Osteoblast (primary cell): ENCODE results near the gene RGS18. TPM values are rescaled to one million over a fixed set of nuclear protein-coding genes. Genes with fewer than 3 reads are reported as not detected.

Experiments
- DNase-seq: peaks from one replicate; pipeline ENCODE4 v3.0.0; 2011; ENCODE audit warnings: low spot score, mixed read lengths; ENCODE audit not compliant: insufficient read length; ENCODE audit errors: missing footprints
- H2AFZ ChIP-seq: 2 replicates; pipeline ENCODE4 v1.6.0; 2011; ENCODE audit warnings: mild to moderate bottlenecking, low read length
- H3K27ac ChIP-seq: 2 replicates; pipeline ENCODE4 v1.5.1; 2011; ENCODE audit warnings: mild to moderate bottlenecking, low read depth, low read length, moderate library complexity
- H3K27me3 ChIP-seq: 2 replicates; pipeline ENCODE4 v1.6.0; 2012; ENCODE audit warnings: mild to moderate bottlenecking, control low read depth, inconsistent platforms, low read length, moderate library complexity; ENCODE audit not compliant: insufficient read depth
- H3K36me3 ChIP-seq: 2 replicates; pipeline ENCODE4 v1.5.1; 2011; ENCODE audit warnings: mild to moderate bottlenecking, low read length, control low read depth, moderate library complexity; ENCODE audit not compliant: insufficient read depth
- H3K4me1 ChIP-seq: 2 replicates; pipeline ENCODE4 v1.5.1; 2011; ENCODE audit warnings: mild to moderate bottlenecking, low read length, control low read depth, moderate library complexity; ENCODE audit not compliant: insufficient read depth
- H3K4me2 ChIP-seq: 2 replicates; pipeline ENCODE4 v1.6.0; 2011; ENCODE audit warnings: mild to moderate bottlenecking, low read length; ENCODE audit not compliant: insufficient read depth
- H3K4me3 ChIP-seq: fragments of 200-600 bp; sonication (generic); 3 replicates; pipeline ENCODE4 v1.5.1; 2012; ENCODE audit warnings: mild to moderate bottlenecking, low read length, inconsistent platforms; ENCODE audit not compliant: insufficient read depth
- H3K79me2 ChIP-seq: 2 replicates; pipeline ENCODE4 v1.6.0; 2012; ENCODE audit warnings: mild to moderate bottlenecking, low read length, control low read depth, inconsistent platforms; ENCODE audit not compliant: insufficient read depth
- H3K9me3 ChIP-seq: 2 replicates; pipeline ENCODE4 v1.5.1; 2011; ENCODE audit warnings: low read depth, low read length, control low read depth
- H4K20me1 ChIP-seq: 2 replicates; pipeline ENCODE4 v1.6.0; 2012; ENCODE audit warnings: mild to moderate bottlenecking, low read length, control low read depth; ENCODE audit not compliant: insufficient read depth
- CTCF ChIP-seq: IDR thresholded peaks from 2 replicates; pipeline ENCODE4 v1.5.1; 2011; ENCODE audit warnings: mild to moderate bottlenecking, low read depth, low read length, moderate library complexity; ENCODE audit errors: extremely low read depth
- total RNA-seq: library from RNA; depleted of rRNA; stranded (reverse); fragments of >200 nt; gene quantifications from 2 replicates; pipeline ENCODE4 v1.2.3, GENCODE V29; 2012

RGS18 gene
- total RNA-seq, 1 donor, result 0.36 TPM

DNA sequence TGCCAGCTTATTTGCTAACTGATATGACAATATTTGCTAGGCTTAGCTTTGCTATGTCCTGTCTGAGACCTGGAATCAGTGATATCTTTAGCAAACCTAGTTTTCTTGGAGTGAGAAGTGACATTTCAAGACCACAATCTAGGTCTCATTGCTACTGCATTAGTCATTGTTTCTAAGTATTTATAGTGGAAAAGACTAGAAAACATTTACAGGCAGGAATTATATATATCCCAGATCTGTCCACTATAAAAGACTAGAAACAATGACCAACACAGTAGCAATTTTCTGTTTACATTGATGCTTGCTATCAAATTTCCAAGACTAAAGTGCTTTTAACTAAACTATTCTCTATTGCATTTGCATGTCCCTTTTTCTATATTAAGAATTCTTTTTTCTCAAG is 5.0 kb upstream of the RGS18 start:
- H3K79me2 ChIP-seq, result no peaks in the 10 kb centered on the region
- H3K27ac ChIP-seq, result no peak overlapping the region
- H3K4me1 ChIP-seq, result no peaks in the 10 kb centered on the region
- no peaks in the 10 kb centered on the region for H4K20me1 ChIP-seq
- no peak for DNase-seq
- no peak overlapping the region for H2AFZ ChIP-seq
- TF ChIP-seq CTCF, result no peak
- H3K36me3 ChIP-seq, result no peaks in the 10 kb centered on the region
- H3K27me3 ChIP-seq, result no peaks in the 10 kb centered on the region
- no peaks in the 10 kb centered on the region for H3K9me3 ChIP-seq
- no peak overlapping the region for H3K4me3 ChIP-seq
- no peak overlapping the region for H3K4me2 ChIP-seq

- Histone ChIP-seq H2AFZ (no peak overlapping the region), H3K36me3 (no peaks in the 10 kb centered on the region), H3K4me2 (no peak overlapping the region), H3K27me3 (no peaks in the 10 kb centered on the region), H4K20me1 (no peaks in the 10 kb centered on the region), H3K9me3 (no peaks in the 10 kb centered on the region), H3K4me1 (no peaks in the 10 kb centered on the region), H3K4me3 (no peak overlapping the region), H3K27ac (no peak overlapping the region), H3K79me2 (no peaks in the 10 kb centered on the region)
- no peak for TF ChIP-seq CTCF
- no peak for DNase-seq
These were observed 1.2 kb upstream of the RGS18 start for GRCh38 chr1:192157067-192157466.

- Histone ChIP-seq H3K36me3 (no peaks in the 10 kb centered on the region), H3K9me3 (no peaks in the 10 kb centered on the region), H3K4me1 (no peaks in the 10 kb centered on the region), H4K20me1 (no peaks in the 10 kb centered on the region), H3K27ac (no peak overlapping the region), H3K79me2 (no peaks in the 10 kb centered on the region), H3K4me2 (no peak overlapping the region), H2AFZ (no peak overlapping the region), H3K4me3 (no peak overlapping the region), H3K27me3 (no peaks in the 10 kb centered on the region)
- TF ChIP-seq CTCF, result no peak
- no peak for DNase-seq
These were observed 752 bp downstream of the RGS18 start for GRCh38 chr1:192159014-192159413.

DNA sequence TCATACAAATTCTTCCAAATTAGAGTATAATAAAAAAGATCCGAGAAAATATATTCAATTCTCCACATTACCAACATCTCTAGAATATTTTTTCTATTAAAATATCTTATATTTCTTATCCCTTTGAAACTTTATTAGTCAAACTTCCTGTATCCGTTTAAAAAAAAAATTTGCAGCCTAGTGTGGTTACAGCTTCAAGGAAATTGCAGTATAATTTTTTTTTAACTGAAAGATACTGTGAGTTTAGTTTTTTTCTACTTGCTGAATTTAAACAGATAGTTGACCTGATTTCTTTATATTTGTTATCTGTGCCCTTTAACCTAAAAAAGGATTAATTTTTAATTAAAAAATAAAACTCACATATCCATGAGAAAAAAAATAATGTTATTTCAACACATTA is 1.5 kb downstream of the RGS18 start:
- H3K27me3 ChIP-seq, result no peaks in the 10 kb centered on the region
- no peak overlapping the region for H3K4me2 ChIP-seq

More for the DNA sequence above, 1.5 kb downstream of the RGS18 start:
- TF ChIP-seq CTCF, result no peak
- no peak overlapping the region for H2AFZ ChIP-seq
- no peak overlapping the region for H3K27ac ChIP-seq
- H3K4me1 ChIP-seq, result no peaks in the 10 kb centered on the region
- no peak overlapping the region for H3K4me3 ChIP-seq
- H3K79me2 ChIP-seq, result no peaks in the 10 kb centered on the region
- no peaks in the 10 kb centered on the region for H3K36me3 ChIP-seq
- no peaks in the 10 kb centered on the region for H3K9me3 ChIP-seq
- no peaks in the 10 kb centered on the region for H4K20me1 ChIP-seq
- peak; percentile 30 for DNase-seq
